ENCODE results near the gene ITPRIPL1.

DNA sequence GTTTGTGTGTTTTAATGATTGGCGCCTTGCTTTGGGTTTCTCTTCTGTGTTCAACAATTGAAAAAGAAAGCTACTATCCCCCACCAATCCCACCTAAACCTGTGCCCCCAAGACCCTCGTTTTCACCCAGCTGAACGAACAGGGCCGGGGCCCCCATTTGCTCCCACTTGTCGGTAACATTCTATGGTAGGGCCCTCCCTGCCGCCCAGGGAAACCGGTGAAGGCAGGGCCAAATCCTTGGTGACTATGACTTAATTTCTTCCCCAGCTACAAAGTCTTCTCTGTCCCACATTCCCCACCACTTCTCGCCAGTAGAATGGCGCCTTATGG is 19.2 kb upstream of the ITPRIPL1 start:
- TF ChIP-seq CTCF (IDR thresholded peaks at IDR 0.05) (no peak), EP300 (IDR thresholded peaks at IDR 0.05) (no peak), POLR2A (IDR thresholded peaks at IDR 0.05) (no peak)

Measured in stomach (tissue), 4 donors.